HT-29 (cell line): ENCODE measurements around the gene SPEM1. TPM values are rescaled to one million over a fixed set of nuclear protein-coding genes. Genes with fewer than 3 reads are reported as not detected.

Source experiments
- DNase-seq: peaks from one replicate; pipeline ENCODE4 v3.0.0-alpha.2; 2015; ENCODE audit warnings: low spot score
- total RNA-seq: library from RNA; depleted of rRNA; stranded (reverse); fragments of >200 nt; shearing (Covaris generic); gene quantifications from 2 replicates; pipeline ENCODE4 v1.2.3, GENCODE V29; 2014

The SPEM1 gene
- total RNA-seq, 1 experiment from 2014 or later, result not detected

DNA sequence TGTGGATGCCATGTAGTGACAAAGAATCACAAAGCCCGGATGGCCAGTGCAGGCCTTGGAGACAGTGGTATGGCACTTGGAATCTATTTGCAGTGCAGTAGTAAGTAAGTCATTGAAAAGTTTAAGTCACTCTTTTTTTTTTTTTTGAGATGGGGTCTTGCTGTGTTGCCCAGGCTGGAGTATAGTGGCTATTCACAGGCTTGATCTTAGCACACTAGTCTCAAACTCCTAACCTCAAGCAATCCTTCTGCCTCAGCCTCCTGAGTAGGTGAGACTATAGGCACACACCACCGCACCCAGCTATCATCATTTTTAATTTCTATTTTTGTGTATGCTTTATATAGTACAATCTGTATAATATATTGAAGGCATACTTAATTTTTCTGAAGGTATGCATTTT is 21.5 kb upstream of the SPEM1 start:
- no peak for DNase-seq

DNA sequence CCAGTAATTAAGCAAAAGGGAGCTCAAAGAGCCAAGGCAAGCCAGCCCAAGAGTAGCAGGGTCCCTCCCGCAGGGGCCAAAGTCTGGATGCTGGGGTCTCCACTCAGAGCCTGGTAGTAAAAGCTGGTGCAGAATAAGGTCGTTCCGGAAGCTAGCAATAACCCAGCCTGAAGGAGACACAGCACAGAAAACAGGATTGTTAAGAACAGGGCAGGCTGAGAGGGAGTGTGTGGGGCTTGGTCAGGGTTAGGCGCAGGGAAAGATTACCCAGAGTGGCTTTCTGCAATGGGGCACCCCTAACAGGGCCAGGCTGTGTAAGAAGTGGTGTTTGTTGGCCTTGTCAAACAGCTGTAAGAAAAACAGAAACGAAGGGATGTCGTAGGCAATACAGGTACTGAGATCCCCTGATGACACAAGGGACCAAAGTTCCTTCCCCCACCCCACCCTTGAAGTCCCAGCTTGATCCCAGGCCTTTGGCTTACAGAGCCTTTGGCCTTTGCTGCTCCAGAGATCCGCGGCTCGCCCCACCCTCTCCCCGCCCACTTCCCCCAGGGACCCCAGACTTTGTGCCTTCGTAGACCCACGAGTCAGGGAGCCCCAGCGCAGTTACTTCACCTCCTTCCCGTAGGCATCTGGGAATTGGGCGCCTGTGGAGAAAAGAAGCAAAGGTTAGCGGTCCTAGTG is 16.9 kb upstream of the SPEM1 start:
- DNase-seq, result peak; percentile 28

DNA sequence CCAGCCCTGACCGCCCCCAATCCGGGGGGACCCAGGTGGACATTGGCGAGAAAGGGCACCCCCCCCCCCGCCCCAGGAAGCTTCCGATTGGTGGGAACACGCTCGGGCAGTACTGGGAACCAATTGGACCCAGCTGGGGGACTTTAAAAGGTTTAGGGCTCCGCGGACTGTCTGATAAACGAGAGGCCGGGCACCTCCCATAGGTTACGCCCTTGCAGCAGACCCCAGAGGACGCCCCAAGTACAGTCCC is 16.5 kb upstream of the SPEM1 start:
- no peak for DNase-seq

DNA sequence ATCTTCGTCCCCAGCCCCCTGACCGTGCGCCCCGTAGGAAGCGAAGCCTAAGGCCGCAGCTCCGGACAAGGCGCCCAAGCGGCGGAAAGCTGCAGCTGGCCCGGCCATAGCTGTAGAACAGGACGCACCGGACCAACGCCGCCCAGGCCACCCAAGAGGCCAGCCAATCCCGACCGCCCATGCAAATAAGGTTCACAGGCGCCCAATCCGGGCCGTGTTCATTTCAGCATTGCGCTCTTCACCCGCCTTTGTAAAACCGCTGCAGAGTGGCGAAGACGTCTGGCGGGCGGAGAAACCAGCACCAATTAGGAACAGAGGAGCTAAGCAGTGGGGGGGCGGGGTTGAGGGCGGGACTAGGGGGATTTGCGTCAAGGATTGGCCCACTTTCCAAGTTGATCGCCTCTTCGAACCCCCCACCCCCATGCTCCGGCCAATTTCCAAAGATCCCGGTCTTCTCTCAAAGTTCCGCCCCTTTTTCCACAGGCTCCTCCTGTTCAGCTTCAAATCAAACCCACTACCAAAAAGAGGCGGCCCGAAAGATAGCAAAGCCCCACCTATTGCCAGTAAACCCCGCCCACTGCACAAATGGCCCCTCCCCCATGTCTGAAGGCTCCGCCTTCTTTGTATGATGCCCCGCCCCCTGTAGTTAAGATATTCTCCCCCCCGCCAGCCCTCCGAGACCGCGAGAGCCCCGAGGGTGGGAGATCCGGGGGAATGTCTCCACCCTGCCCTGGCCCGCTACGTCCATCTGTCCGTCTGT is 16.0 kb upstream of the SPEM1 start, which contains the start of gene TMEM256:
TMEM256 (minus strand) TSS at position 121 of the 760 bp plus-strand sequence; CDS start at position 108, 13 bp downstream.
- peak; percentile 95 for DNase-seq

DNA sequence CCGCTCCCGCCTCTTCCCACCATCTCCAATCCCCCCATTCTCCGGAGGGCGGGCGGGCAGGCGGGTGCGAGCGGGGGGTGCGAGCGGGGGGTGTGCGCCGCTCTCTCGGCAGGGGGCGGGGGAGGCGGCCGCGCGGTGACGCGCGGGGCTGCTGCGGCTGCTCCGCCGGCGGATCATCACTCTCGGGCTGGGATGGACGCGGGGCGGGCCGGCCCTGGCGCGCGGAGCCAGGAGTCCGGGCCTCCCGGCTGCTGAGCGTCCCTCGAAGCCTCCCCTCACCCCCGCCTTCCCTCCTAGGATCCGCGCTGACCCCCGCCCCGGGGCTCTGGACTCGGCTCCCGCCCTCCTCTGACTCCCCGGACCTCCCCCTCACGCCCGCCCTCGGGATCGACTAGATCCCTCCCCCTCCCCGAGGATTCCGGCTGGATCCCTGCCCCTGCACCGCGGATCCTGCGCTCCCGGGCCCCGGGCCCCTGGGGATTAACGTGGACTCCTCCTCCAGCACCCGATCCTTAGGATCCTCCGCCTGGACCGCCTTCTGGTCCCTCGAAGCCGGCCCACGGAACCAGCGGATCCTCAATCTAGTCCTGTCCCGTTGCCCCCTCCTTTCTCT is 15.3 kb upstream of the SPEM1 start:
- DNase-seq, result no peak

DNA sequence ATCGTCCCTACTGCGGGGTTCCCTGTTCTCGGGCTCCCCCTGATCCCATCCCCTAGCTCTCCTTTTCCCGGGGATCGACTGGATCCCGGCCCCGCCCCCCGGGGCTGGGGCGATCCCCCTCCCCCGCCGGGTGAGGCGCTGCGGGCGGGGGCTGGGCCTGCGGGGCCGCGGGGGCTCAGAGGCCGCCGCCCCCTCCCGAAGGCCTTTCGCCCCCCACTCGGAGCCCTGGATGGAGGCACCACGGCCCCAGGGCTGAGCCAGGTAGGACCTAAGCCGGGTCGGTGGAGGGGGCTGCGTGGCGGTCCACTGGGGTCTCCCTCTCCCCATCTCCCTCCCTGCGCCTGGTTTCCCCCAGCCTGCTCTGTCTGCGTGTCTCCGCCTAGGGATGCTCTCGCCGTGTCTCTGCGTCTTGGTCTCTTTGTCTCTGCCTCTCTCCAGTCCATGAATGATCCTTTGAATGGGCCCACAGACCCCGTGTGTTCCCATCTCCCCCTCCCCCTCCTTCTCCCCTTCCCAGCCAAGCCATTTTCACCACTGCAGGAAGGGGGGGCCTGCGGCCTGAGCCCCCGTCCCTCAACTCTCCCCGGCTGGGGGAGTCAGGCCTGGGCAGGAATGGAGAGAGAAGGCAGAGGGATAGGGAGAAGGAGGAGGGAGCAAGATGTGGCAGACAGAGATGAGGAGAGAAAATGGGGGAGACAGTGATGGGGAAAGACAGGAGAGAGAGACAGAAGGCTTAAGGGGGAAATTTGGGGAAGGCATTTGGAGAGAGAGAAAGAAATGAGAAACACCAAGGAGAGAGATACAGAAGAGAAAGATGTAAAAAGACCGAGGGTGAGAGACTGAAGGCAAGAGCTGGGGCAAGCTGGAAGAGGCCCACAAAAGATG is 14.5 kb upstream of the SPEM1 start:
- no peak for DNase-seq

DNA sequence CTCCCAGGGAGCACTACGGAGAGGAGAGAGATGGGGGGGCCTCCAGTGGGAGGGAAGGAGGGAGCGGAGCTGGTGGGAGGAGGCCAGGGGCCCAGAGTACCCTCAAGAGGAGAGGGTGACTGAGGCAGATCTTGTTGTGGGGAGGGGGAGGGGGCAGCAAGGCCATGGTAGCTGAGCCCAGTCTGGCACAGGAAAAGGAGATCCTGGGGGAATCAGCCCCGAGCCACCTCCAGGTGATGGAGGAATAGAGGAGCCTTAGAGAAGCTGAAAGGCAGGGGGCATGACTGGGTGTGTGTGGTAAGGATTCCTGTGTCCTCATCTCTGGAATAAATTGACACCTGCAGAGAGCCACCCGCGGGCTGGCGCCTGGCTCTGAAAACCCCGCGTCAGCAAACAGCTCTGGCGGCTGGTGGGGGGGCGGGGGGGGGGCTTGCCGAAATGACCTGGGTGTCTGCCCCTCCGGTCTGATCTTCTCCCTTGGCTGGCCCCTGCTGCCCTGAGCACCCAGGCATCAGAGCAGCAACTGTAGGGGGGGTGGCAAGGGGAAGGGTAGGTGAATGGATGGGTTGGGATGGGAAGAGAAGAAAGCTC is 13.8 kb upstream of the SPEM1 start:
- no peak for DNase-seq

DNA sequence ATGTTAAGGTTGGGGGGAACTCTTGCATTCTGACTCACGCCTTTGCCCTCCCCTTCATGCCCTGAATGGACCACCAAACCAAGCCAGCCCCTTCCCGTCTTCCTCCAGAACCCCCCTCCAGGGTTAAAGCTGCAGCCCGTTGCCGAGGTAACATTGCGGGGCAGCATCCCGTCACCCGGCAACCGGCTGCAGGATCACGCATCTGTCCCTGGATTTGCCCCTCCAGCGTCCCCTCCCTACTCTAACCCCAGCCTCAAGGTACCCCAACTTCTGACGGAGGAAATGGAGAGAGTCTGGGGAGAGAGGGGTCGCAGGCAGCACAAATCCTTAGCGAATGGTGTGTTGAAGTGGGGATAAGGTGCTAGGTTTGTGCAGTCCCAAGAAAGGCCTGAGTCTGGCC is 13.0 kb upstream of the SPEM1 start:
- DNase-seq, result no peak

DNA sequence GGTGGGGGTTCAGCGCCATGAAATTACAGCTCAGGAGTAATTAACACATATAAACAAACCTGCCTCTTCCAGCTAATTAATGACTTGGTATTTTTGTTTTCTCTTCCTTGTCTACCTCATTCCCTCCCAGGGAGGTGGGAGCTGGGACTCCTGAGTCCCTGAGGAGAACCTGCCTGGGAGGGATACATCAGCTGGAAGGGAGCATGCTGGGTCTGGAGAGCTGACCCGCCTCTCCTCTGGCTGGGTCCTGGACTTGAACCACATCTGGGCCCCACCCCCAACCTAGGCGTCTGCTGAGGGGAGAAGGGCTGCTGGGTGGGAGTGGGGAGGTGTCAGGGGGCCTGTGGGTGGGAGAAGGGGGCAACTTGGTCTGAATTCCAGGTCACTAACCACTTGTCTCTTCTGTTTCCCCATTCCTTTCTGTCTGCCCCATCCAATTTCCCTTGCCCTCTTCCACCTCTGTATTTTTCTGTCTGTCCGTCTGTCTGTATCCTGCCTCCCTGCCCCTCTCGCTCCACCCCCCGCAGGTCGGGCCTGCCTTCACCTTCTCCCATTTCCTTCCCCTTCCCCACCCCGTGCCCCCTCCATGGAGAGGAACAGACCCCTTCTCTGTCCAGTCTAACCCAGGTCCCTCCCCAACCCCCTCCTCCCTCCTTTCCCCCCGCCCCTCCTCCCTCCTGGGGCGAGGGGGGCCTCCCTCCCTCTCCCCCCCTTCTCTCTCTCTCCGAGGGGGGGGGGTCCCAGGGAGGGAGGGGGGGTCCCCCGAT is 12.5 kb upstream of the SPEM1 start, which contains the start of gene NLGN2:
NLGN2 (plus strand) TSS at position 361 of the 767 bp plus-strand sequence. CDS start 411 bp downstream, outside the sequence.
- DNase-seq, result no peak

DNA sequence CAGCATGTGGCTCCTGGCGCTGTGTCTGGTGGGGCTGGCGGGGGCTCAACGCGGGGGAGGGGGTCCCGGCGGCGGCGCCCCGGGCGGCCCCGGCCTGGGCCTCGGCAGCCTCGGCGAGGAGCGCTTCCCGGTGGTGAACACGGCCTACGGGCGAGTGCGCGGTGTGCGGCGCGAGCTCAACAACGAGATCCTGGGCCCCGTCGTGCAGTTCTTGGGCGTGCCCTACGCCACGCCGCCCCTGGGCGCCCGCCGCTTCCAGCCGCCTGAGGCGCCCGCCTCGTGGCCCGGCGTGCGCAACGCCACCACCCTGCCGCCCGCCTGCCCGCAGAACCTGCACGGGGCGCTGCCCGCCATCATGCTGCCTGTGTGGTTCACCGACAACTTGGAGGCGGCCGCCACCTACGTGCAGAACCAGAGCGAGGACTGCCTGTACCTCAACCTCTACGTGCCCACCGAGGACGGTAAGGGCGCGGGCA is 11.8 kb upstream of the SPEM1 start:
- DNase-seq, result no peak

DNA sequence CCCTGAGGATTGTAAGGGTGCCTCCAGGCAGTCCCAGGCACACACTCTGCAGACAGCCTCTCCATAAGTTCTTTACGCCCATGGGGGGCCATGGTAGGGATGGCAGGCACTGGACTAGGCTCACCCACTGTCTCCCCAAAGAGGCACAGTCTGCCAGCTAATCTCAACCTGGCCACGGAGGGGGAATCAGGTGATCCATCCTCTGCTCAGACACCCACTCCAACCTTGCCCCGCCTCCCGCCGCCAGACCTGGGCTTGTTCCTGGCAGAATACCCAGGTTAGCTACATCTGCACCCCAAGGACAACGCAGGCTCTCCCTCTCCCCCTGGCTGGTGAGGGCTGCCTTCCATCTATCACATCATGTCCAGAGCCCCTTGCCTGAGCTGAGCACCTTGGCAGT is 11.3 kb upstream of the SPEM1 start:
- DNase-seq, result no peak

DNA sequence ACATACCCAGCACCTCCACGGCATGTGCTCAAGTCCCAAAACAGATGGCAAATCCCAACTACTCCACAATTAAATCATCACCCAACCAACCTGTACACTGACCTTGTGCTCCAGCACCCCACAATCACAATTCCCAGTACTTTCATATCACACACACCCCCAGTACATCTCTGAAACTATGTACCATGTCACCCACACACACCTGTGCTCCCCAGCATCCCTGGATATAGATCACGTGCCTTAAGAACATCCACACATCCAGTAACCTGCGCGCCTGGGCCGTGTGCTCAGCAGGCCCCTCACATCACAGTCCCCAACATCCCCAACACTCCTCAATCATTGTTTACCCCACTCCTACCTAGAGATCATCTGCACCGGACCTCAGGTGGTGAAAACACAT is 10.4 kb upstream of the SPEM1 start:
- no peak for DNase-seq

DNA sequence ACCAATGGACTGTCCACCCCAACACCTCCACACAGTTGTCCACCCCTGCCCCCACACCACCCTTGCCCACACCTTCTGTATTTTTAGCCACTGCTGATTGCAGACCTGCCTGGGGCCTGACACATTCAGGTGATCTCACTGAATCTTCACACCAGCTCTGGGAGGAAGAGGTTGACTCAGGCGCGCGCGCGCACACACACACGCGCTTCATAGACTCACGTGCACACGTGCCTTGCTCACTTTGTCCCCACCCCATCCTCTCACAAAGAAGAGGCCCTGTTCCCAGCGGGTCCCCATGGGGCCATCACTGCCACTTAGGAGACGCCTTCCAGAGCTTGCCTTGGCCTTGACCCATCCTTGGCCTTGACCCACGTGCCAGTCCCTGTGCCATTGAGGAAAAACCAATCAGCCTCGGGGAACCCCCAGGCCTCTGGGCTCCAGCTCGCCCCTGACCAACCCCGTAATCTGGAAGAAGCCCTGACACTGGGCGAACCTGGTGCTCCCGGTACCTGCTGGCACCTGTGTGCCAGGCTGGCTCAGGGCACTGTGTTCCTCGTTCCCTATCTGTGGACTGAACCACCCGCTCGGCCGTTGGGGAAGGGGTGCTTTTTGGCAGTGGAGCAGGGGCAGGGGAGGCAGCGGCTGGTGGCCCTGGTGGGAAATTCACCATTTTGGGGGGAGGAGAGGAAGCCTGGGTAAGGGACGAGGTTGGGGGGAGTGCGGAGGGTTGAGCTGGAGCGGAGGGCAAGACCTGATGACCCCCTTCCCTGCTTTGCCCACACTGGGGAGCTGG is 9.3 kb upstream of the SPEM1 start:
- no peak for DNase-seq

DNA sequence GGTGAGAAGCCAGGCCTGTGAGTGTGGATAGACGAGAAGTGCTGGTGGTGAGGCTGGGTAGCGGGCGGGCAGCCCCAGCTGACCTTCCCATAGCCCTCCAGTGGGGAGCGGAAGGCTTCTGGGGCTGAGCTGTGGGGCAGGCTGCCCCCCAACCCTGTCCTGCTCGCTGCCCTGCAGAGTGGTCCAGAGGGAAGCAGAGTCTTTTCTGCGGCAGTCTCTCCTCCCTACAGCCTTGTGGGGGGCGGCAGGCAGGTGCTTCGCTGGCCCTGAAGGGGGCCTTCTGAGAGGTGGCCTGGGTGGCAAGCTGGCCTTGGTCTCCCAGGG is 8.7 kb upstream of the SPEM1 start:
- no peak for DNase-seq

DNA sequence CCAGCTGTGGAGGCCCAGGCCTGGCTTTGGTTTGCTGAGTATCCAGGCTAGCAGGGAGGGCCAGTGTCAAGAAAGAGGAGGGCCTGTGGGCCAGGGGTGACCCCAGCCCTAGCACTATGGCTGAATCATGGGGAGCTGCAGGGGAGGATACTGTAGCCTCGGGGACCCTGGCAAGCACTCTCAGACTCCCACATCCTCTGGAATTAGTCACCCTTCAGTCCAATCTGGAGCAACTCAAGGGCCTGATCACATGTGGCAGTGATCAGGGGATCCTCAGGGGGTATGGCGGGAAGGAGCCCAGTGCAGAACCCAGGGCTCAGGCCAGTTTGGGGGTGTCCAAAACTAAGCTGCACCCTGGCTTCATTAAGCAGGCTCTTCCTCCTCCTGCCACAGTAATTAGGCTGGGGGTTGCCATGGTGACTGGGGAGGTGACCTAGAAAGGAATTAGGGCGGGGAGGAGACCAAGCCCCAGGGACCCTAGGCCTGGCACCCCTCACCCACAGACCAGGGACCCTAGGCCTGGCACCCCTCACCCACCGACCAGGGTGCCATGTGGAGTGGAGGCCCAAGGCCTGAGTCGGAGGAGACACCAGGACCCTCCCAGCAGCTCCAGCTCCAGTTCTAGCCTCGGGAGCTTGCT is 6.7 kb upstream of the SPEM1 start:
- DNase-seq, result no peak

DNA sequence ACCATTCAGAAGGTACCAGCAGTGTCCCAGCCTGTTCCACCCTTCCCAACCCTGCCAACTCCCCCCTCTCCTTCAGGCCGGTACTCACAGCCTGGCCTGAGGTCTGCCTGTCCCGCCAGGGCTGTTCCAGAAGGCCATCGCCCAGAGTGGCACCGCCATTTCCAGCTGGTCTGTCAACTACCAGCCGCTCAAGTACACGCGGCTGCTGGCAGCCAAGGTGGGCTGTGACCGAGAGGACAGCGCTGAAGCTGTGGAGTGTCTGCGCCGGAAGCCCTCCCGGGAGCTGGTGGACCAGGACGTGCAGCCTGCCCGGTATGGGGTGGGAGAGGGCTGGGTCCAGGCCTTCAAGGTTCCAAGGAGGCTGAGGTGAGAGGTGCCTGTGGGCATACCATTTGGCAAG is 5.3 kb upstream of the SPEM1 start:
- DNase-seq, result no peak

DNA sequence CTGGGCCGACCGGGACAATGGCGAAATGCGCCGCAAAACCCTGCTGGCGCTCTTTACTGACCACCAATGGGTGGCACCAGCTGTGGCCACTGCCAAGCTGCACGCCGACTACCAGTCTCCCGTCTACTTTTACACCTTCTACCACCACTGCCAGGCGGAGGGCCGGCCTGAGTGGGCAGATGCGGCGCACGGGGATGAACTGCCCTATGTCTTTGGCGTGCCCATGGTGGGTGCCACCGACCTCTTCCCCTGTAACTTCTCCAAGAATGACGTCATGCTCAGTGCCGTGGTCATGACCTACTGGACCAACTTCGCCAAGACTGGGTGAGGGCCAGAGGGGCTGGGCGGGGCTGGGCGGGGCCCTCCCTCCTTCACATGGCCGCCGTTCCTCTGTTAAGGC is 4.3 kb upstream of the SPEM1 start:
- no peak for DNase-seq

DNA sequence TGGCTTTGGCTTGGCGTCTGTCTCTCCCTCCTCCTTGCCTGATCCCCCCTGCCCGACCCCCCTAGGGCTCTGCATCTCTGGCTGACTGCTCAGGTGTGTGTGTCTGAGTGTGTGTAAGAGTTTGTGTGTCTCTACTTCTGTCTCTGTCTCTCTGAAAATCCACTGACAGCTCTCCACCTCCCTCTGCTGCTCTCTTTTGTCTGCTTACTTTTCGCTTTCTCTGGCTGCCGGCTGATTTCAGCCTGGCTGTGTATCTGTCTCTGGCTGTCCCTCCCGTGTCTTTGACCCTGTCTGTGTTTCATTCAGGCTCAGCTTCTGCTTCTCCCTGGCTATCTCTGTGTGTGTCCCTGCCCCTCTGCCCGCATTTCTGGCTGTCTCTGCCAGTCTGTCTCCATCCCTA is 3.8 kb upstream of the SPEM1 start:
- no peak for DNase-seq

DNA sequence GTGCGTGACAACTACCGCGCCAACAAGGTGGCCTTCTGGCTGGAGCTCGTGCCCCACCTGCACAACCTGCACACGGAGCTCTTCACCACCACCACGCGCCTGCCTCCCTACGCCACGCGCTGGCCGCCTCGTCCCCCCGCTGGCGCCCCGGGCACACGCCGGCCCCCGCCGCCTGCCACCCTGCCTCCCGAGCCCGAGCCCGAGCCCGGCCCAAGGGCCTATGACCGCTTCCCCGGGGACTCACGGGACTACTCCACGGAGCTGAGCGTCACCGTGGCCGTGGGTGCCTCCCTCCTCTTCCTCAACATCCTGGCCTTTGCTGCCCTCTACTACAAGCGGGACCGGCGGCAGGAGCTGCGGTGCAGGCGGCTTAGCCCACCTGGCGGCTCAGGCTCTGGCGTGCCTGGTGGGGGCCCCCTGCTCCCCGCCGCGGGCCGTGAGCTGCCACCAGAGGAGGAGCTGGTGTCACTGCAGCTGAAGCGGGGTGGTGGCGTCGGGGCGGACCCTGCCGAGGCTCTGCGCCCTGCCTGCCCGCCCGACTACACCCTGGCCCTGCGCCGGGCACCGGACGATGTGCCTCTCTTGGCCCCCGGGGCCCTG is 3.0 kb upstream of the SPEM1 start:
- no peak for DNase-seq
